HG03469 (cell line): Measurements from ENCODE around the gene NTM.
"Not testable (repeated sequence)": the region's sequence is repeated elsewhere in the genome, so short reads cannot be mapped to it uniquely, and the experiment has no call there.

ENCODE experiments used
- ATAC-seq: cut with Tn5 transposase; IDR thresholded peaks from one replicate; pipeline ENCODE4 v1.9.1; 2021; ENCODE audit warnings: mild to moderate bottlenecking, moderate library complexity, moderate number of reproducible peaks; ENCODE audit not compliant: unreplicated experiment

Gene NTM

DNA sequence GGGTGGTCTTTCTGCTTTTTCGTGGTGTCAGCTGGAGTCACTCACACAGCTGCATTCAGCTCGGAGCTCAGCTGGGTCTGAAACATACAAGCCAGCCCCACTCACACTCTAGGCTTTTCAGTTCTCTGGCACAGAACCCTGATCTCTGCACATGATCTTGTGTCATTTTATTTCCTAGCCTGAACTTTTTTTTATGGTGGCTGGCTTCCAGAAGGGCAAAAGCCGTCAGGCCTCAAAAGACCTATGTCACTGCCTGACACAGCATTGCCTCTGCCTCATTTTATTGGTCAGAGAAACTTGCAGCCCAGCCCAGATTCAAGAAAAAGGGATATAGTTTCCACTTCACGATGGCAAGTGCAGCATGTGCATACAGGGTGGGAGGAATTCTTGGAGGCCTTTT, 117.8 kb downstream of the NTM start:
- ATAC-seq = no peak

GRCh38 chr11:131491503-131491902, 121.1 kb downstream of the NTM start:
- no peak for ATAC-seq

- ATAC-seq = no peak
Observed at GRCh38 chr11:131495423-131495822, 125.0 kb downstream of the NTM start.

DNA sequence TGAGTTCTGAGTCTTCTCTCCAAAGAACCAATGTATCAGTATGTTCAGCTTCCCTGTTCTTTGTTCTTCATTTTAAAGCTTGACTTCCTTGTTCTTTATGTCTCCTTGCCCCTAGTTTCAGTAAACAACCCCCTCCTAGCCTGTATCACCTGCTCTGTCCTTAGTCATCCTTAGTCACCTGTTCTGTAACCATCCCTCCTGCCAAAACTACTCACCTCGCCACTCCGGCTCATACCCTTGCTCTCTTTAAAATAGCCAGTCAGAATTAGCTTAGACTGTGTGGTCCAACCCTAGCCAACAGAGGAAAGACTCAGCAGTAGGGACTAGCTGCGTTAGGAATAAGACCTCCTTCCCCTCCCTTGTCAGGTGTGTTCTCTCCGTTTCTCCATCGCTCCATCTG, 127.3 kb downstream of the NTM start:
- ATAC-seq = not testable (repeated sequence)

DNA sequence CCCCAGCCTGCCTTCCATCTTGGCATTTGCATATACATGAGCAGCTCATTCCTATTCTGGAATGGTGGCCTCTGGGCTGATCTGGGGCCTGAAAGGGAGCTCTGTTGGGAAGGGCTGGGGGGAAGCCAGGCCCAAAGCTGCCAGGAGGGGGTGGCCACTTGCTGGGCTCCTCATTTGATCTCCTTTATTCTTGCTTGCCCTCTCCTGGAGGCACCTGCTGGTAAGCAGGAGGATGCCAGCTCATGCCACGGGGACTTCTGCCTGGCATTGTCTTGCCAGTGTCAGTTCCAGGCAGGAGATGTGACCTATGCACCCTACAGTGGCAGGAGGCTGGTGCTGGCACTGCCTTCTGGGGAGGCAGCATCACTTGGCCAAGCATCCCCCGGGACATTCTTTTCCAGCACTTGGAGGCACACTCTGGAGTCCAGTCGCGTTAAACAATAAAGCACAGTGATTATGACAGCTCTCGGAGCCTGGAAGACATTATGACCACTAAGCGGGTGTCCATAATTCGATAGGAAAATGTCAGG, 128.3 kb downstream of the NTM start:
- ATAC-seq = no peak

GRCh38 chr11:131499199-131499598, 128.8 kb downstream of the NTM start:
- no peak for ATAC-seq

DNA sequence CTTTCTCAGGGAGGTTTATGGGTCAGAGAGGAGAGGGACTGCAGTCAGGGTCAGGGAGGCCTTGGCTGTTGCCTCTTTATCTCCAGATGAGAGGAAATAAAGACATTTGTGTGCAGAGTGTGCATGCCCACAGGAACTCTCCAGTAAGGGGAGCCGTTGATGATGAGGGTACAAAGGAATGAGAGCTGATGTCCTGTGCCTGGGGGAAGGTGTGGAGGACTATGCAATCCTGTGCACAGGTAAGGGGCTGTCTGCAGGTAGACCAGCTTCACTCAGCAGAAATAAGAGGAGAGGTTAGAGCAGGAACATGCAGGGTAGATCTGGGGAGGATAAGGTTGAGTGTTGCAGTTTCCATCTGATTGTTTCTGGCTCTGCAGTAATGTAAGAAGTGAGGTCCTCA, 132.6 kb downstream of the NTM start:
- no peak for ATAC-seq

DNA sequence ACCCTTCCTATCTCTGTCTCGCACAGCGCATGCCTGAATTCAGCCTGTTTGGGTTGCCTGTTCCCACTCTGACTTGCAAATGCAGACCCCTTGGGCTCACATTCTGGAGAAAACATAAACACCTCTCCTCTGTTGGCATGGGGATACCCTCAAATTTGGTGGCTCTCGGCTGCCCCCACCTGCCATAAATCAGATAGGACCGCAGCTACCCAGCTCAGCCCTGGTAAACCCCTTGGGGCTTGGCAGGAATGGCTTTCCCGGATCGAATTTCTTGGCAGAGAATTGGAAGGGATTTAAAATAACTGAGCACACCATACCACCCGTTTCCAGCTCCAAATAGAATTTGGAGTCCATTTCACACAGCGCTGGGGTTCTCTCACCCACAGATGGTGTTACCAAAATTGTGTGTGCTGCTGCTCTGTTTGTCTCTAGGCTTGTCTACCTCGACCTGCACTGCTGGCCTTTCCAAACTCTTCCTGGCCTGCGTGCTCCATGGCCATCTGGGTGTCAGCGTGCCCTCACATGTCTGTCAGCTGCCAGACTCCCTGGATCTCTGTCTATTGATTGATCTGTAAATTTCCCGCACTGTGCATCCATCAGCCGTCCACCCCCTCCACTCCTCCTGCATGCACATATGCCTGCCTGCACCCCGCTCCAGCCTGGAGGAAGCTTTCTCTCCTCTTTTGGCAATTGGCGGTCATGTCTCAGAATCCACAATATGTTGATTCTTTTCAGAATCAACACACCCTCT, 134.0 kb downstream of the NTM start:
- no peak for ATAC-seq

GRCh38 chr11:131506348-131506747, 135.9 kb downstream of the NTM start:
- ATAC-seq = no peak

GRCh38 chr11:131510662-131511061, 140.2 kb downstream of the NTM start:
- no peak for ATAC-seq

- no peak for ATAC-seq
Observed at GRCh38 chr11:131511794-131512193, 141.4 kb downstream of the NTM start.

DNA sequence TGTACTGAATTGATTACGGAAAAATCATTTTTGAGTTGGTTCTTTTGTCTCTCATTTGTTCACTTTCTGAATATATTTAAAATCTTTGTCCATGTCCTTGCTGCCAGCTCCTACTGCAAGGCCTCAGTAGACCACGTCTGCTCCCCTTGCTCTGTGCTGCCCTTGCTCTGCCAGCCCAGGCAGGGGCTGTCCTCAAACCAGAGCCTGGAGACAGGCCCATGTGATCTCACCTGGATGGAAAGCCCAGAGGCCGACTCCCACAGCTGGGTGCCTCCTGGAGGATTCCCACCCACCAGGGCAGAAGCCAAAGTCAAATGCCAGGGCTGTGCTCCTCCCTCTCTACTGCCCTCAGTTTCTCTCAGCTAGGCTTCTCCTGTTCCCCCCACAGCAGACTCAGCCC, 141.8 kb downstream of the NTM start:
- ATAC-seq = no peak

- no peak for ATAC-seq
Observed at GRCh38 chr11:131514062-131514461, 143.6 kb downstream of the NTM start.

GRCh38 chr11:131518305-131518838, 148.0 kb downstream of the NTM start:
- ATAC-seq = no peak

DNA sequence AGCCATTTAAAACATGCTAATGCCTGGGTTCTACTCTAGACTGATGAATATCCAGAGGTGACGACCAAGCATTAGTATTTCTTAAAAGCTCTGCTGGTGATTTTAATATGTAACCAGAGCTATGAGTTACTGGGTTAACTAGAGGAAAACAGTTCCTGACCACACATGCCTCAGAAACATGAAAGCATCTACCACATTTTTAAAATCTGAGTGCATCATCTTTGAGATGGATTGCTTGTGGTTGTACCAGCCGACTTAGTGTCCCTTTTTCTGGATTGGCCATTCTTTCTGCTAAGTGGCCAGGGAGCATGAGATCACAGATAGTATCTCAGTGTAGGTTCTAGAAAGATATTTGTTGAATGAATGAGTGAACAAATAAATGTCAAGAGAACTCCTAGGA, 152.4 kb downstream of the NTM start:
- no peak for ATAC-seq

- no peak for ATAC-seq
Observed at GRCh38 chr11:131530407-131530806, 160.0 kb downstream of the NTM start.

GRCh38 chr11:131533149-131533548, 162.7 kb downstream of the NTM start:
- ATAC-seq = no peak

DNA sequence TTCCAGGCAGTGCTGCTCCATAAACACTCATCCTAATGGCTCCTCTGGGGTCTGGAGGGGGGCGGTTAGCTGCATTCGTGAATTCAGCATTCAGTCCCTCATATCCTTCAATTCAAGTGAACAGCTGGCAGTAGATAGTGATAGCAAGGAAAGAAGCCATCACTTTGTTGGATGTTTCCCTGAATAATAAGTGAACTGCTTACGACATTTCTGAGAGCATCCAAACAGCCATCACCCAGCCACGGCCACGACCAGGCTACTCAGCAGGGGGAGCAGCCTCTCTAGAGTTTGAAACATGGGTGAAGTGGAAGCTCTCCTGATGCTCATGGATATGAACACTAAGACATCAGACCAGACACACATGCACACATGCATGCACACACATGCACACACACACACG, 163.6 kb downstream of the NTM start:
- no peak for ATAC-seq

DNA sequence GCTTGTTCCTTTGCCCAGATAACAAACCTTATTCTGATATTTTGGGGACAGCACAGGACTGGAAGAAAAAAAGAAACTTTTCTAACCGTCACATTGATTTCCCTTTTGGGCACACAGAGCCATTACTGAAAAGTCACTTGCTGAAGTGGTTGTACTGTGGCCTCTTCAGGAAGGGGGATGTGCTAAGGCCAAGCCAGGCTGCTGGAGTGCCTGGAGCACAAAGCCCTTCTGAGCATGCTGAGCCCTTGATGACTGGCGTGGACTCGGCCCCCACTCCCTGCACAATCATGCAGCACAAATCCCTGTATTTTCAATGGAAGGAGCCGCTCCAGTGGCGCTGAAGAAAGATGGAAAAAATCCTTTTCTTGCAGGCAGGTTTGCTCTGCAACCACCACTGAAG, 164.2 kb downstream of the NTM start:
- ATAC-seq = no peak

DNA sequence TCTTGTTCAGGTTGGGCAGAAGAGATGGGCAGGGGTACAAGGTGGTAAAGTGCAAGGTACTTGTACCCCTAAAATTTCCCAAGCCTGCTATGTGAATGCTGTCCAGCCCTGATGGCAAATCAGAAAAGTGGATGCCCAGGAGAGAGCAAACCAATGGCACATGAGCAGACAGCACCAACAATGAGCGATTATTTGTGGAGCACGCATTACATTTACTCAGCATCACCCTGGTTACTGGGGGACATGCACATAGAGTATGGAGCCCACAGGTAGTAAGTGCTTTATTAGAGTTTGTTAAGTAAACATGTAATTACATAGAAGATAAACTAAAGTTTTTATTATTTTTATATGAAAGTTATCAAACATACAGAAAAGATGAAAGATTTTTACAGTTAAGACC, 165.7 kb downstream of the NTM start:
- no peak for ATAC-seq

DNA sequence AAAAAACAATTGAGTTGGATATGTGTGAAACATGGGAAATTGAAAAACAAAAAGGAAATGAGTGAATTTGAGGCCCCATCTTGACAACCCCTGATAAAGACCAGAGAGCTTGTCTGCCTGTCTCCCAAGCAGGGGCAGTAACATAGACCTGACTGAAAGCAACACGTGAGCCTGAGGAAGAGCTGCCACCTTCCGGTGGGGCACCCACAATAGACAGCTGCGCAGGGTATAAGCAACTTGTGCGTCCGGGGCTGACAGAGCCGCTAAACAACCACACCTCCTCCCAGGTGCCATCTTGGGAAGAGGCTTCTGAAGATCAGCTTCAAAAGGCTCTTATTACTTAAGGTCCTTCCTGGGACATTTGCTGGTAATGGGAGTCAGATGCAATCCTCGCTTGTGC, 166.8 kb downstream of the NTM start:
- ATAC-seq = no peak

DNA sequence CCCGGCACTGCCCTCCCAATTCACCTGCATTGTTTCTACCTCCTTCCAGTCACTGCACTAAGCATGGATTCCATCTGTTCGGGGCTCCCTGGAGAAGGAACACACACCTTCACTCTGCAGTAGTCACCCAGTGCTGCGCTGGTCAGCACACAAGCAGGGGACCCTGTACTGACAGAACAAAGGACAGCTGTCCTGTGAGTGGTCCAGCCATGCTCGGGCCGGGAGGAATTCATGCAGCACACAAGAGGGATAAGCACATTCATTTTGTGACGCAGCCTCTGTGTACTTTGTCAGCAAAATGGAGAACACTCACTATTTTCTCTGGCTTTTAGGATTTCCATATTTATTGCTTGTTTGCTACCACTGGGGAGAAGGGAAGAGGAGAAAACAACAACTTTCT, 167.3 kb downstream of the NTM start:
- ATAC-seq = no peak

DNA sequence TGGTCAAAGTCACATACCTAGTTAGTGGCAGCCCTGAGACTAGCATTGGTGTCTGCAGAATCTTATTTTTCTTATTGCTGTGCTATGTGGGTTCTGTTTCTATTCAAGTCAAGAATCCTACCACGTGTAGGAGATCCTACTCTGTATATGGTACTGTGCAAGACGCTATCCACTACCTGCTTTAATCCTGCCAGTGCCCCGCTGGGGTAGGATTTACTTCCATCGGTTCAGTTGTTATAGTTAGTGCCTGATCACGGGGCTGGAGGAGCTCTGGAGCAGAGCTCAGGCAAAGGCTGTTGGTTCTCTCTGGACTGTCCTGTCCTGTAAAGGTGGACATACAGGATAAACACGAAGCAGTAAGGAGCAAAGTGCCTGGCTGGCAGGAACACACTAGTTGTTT, 167.9 kb downstream of the NTM start:
- no peak for ATAC-seq
